ENCODE data around the gene PHPT1.
"Not testable (repeated sequence)": the region's sequence is repeated elsewhere in the genome, so short reads cannot be mapped to it uniquely, and the experiment has no call there.

PHPT1 gene

GRCh38 chr9:136837856-136838277 is 11.3 kb upstream of the PHPT1 start:
- not testable (repeated sequence) for DNase-seq

GRCh38 chr9:136838314-136839228 is 10.6 kb upstream of the PHPT1 start:
- DNase-seq: no peak

- DNase-seq: no peak
Observed at GRCh38 chr9:136839229-136840139, 9.7 kb upstream of the PHPT1 start.

GRCh38 chr9:136840140-136840876 is 8.9 kb upstream of the PHPT1 start:
- DNase-seq: no peak

- no peak for DNase-seq
Observed at GRCh38 chr9:136840877-136841645, 8.1 kb upstream of the PHPT1 start.

GRCh38 chr9:136841646-136842379 is 7.4 kb upstream of the PHPT1 start:
- not testable (repeated sequence) for DNase-seq

GRCh38 chr9:136842380-136842948 is 6.7 kb upstream of the PHPT1 start, which contains the start of gene AJM1:
AJM1 (plus strand) TSS chr9:136842478; CDS start chr9:136844415, 1,937 bp downstream.
- DNase-seq: peak; percentile 79

GRCh38 chr9:136843159-136843800 is 5.9 kb upstream of the PHPT1 start:
- DNase-seq: not testable (repeated sequence)

GRCh38 chr9:136843801-136844740 is 5.1 kb upstream of the PHPT1 start:
- DNase-seq: peak; percentile 62

GRCh38 chr9:136844761-136845464 is 4.3 kb upstream of the PHPT1 start:
- no peak for DNase-seq

GRCh38 chr9:136845465-136846260 is 3.5 kb upstream of the PHPT1 start:
- DNase-seq: no peak

GRCh38 chr9:136846376-136847087 is 2.7 kb upstream of the PHPT1 start:
- DNase-seq: no peak

GRCh38 chr9:136847088-136847825 is 2.0 kb upstream of the PHPT1 start:
- no peak for DNase-seq

GRCh38 chr9:136847826-136848392 is 1.3 kb upstream of the PHPT1 start:
- peak; percentile 83 for DNase-seq

GRCh38 chr9:136848393-136849037 is 694 bp upstream of the PHPT1 start:
- DNase-seq: peak; percentile 41
